K562 (cell line): ENCODE data around the gene SLC20A1. TPM values are rescaled to one million over a fixed set of nuclear protein-coding genes. Genes with fewer than 3 reads are reported as not detected.
A peak's percentile ranks its signal among the peaks of the same experiment; 100 is the strongest.

ENCODE experiments used
- ATAC-seq: fragments of 200-7000 bp; cut with Tn5 transposase; 3 replicates; pipeline ENCODE4 v1.9.1; 2020; ENCODE audit warnings: moderate library complexity
- BruUV-seq: library from RNA; stranded (reverse); fragments of 400-500 nt; replicated peaks from 2 replicates; lab custom pipeline; 2021; lab: Mats Ljungman, UMichigan
- CTCF ChIA-PET: fragments of 300-600 bp; formaldehyde crosslinking; extraction: SDS; loops from one replicate; lab custom pipeline; 2021; ENCODE audit warnings: low intra/inter-chr PET ratio; lab: Yijun Ruan, JAX
- POLR2A ChIA-PET: fragments of 300-600, 350-650 bp; sonication (Branson Sonifier 250); formaldehyde crosslinking; extraction: SDS; loops from one replicate; lab custom pipeline; 2021; ENCODE audit warnings: antibody characterized with exemption, inconsistent platforms; lab: Yijun Ruan, JAX
- DNase-seq, 4 experiments: peaks; one replicate each; pipeline versions ENCODE4 v3.0.0 to v3.0.0-alpha.2; 2011 to 2018; ENCODE audit warnings: low spot score in 3 of 4, mixed read lengths in 3 of 4; ENCODE audit errors: extremely low read depth in 1 of 4
- FAIRE-seq: peaks from 2 replicates; lab custom pipeline; 2011; peaks lifted over from hg19 to GRCh38; lab: Jason Lieb, UNC
- H2AFZ ChIP-seq: 2 replicates; pipeline ENCODE4 v1.6.0; 2011; ENCODE audit warnings: low read depth, low read length, control low read depth, inconsistent platforms
- H3K27ac ChIP-seq: fragments of 200-600 bp; 3 replicates; pipeline ENCODE4 v1.8.0; 2011; ENCODE audit warnings: low read depth, mild to moderate bottlenecking, control low read depth, inconsistent platforms, low read length, moderate library complexity, mixed read lengths; ENCODE audit errors: extremely low read depth
- H3K27me3 ChIP-seq, 2 experiments: fragments of 300-600 bp in 1 of 2; 2 replicates in 1 of 2; 3 replicates in 1 of 2; pipeline versions ENCODE4 v1.6.0 to v1.8.0; 2011; ENCODE audit warnings: inconsistent platforms in 2 of 2, low read length in 2 of 2, mild to moderate bottlenecking in 1 of 2, mixed read lengths in 1 of 2, moderate library complexity in 1 of 2; ENCODE audit not compliant: control insufficient read depth in 2 of 2, insufficient read depth in 2 of 2
- H3K36me3 ChIP-seq: fragments of 300-600 bp; 3 replicates; pipeline ENCODE4 v1.8.0; 2011; ENCODE audit warnings: mild to moderate bottlenecking, low read length, inconsistent platforms; ENCODE audit not compliant: control insufficient read depth, insufficient read depth
- H3K4me1 ChIP-seq, 2 experiments: fragments of 200-600 bp in 1 of 2; replicated peaks in 1 of 2; 2 replicates in 1 of 2; 3 replicates in 1 of 2; pipeline versions ENCODE4 v1.5.1 to v1.8.0; 2011; ENCODE audit warnings: inconsistent platforms in 2 of 2, low read length in 2 of 2, mild to moderate bottlenecking in 1 of 2, mixed read lengths in 1 of 2, moderate library complexity in 1 of 2; ENCODE audit not compliant: control insufficient read depth in 2 of 2, insufficient read depth in 2 of 2
- H3K4me2 ChIP-seq: 2 replicates; pipeline ENCODE4 v1.6.1; 2011; ENCODE audit warnings: low read length, control low read depth, inconsistent platforms, mixed read lengths; ENCODE audit not compliant: insufficient read depth
- H3K4me3 ChIP-seq: fragments of 200-600 bp; sonication (generic), shearing (Covaris generic); 2 replicates; pipeline ENCODE4 v1.5.1; 2016; ENCODE audit warnings: control low read depth, inconsistent platforms
- H3K79me2 ChIP-seq: fragments of 200-600 bp; 3 replicates; pipeline ENCODE4 v1.8.0; 2011; ENCODE audit warnings: low read length, inconsistent platforms; ENCODE audit not compliant: control insufficient read depth, insufficient read depth
- H3K9ac ChIP-seq, 2 experiments: 2 replicates each; pipeline versions ENCODE4 v1.6.0 to v1.6.1; 2011; ENCODE audit warnings: low read depth in 2 of 2, low read length in 2 of 2, control low read depth in 1 of 2, inconsistent platforms in 1 of 2, mild to moderate bottlenecking in 1 of 2, mixed read lengths in 1 of 2; ENCODE audit not compliant: insufficient read depth in 1 of 2
- H3K9me1 ChIP-seq: one replicate; pipeline ENCODE4 v1.6.0; 2011; ENCODE audit warnings: inconsistent platforms, mild to moderate bottlenecking, low read length, moderate library complexity; ENCODE audit not compliant: control insufficient read depth, insufficient read depth
- H3K9me3 ChIP-seq: replicated peaks from 2 replicates; pipeline ENCODE4 v1.5.1; 2011; ENCODE audit warnings: low read depth, low read length, inconsistent platforms; ENCODE audit not compliant: control insufficient read depth, insufficient read depth
- H4K20me1 ChIP-seq: replicated peaks from 2 replicates; pipeline ENCODE4 v1.6.1; 2011; ENCODE audit warnings: low read length, inconsistent platforms, mixed read lengths; ENCODE audit not compliant: control insufficient read depth, insufficient read depth
- ATF2 ChIP-seq: sonication (generic); formaldehyde crosslinking; IDR thresholded peaks from 2 replicates; pipeline ENCODE4 v1.8.1; 2022; ENCODE audit warnings: missing genetic modification reagents
- MLLT1 ChIP-seq, 2 experiments: fragments of 450-650 bp; IDR thresholded peaks; 2 replicates each; pipeline ENCODE4 v1.6.1; 2016
- RBM14 ChIP-seq: fragments of 200-400 bp; formaldehyde crosslinking; IDR thresholded peaks from 2 replicates; pipeline ENCODE4 v1.6.1; 2018; ENCODE audit warnings: low read depth, mild to moderate bottlenecking, low read length, moderate library complexity, borderline replicate concordance; ENCODE audit not compliant: insufficient read depth
- SRSF1 ChIP-seq: fragments of 200-400 bp; formaldehyde crosslinking; IDR thresholded peaks from 2 replicates; pipeline ENCODE4 v1.6.1; 2017; ENCODE audit warnings: mild to moderate bottlenecking, low read depth, low read length, moderate library complexity
- ZBTB5 ChIP-seq: fragments of 450-650 bp; IDR thresholded peaks from 2 replicates; pipeline ENCODE4 v1.6.1; 2017; ENCODE audit warnings: antibody characterized with exemption
- ZNF224 ChIP-seq: sonication (generic); formaldehyde crosslinking; IDR thresholded peaks from 2 replicates; pipeline ENCODE4 v1.8.0; 2022; ENCODE audit warnings: mild to moderate bottlenecking, missing genetic modification reagents
- ZNF318 ChIP-seq, 2 experiments: fragments of 450-650 bp; IDR thresholded peaks; 2 replicates each; pipeline ENCODE4 v1.6.1; 2016; ENCODE audit warnings: mild to moderate bottlenecking in 2 of 2, borderline replicate concordance in 1 of 2, low read depth in 1 of 2, moderate library complexity in 1 of 2
- ZNF76 ChIP-seq: fragments of 250-450 bp; sonication (Bioruptor Pico); IDR thresholded peaks from 2 replicates; pipeline ENCODE4 v1.4.0; 2020; ENCODE audit warnings: mild to moderate bottlenecking, moderate library complexity, borderline replicate concordance
- WGBS: fragments of 100-300 bp; shearing (Covaris generic); methylation state at CpG from one replicate; pipeline ENCODE4 v1.1.6; 2016; ENCODE audit warnings: low coverage, mixed read lengths; ENCODE audit not compliant: insufficient coverage; ENCODE audit errors: missing lambda C conversion rate; 5-methylcytosine and 5-hydroxymethylcytosine counted together
- in situ Hi-C: fragments of 300-500 bp; cut with MboI; formaldehyde crosslinking; loops from 4 replicates; pipeline ENCODE4 v1.15.0; 2018; ENCODE audit warnings: inconsistent platforms, mixed read lengths
- intact Hi-C: fragments of 100-400 bp; cut with micrococcal nuclease; formaldehyde crosslinking; loops from 2 replicates; pipeline ENCODE4 v1.14.2; 2022
- polyA plus RNA-seq, 8 experiments: library from polyadenylated mRNA; depleted of rRNA in 4 of 8; stranded (reverse) in 5 of 8; unstranded in 3 of 8; fragments of >200 nt; fragmentation: Nextera tagmentation in 2 of 8; fragmentation: Illumina TruSeq in 1 of 8; extraction: Ambion mirVana in 2 of 8; extraction: Trizol in 1 of 8; gene quantifications; 2 replicates each; pipeline versions ENCODE4 v1.2.1 to v1.2.3, GENCODE V29; 2011 to 2014; ENCODE audit warnings: inconsistent platforms in 1 of 8, missing spikeins in 1 of 8
- total RNA-seq, 7 experiments: library from RNA; depleted of rRNA in 6 of 7; stranded (reverse); fragments of >200 nt in 6 of 7; fragmentation: Illumina TruSeq in 2 of 7; extraction: Trizol in 2 of 7; gene quantifications; 2 replicates each; pipeline versions ENCODE4 v1.2.1 to v1.2.3, GENCODE V29; 2011 to 2021; ENCODE audit warnings: low replicate concordance in 1 of 7

SLC20A1 gene
- total and polyA plus RNA-seq, 9 of the 15 experiments (the other 6 are each of a cell fraction or from before 2014, with no cell fraction given), result 53.8 to 150 (median 74.7) TPM

GRCh38 chr2:112639936-112640335 lies 5.8 kb upstream of the SLC20A1 start:
- intact Hi-C loops, result no loop called here
- 37% methylated on average over 3 of the region's 3 CpGs for WGBS
- ATAC-seq, result no peak
- TF ChIP-seq ZNF224 (CRISPR knock-in tag), result no peak
- TF ChIP-seq ZNF318 (IDR thresholded peaks at IDR 0.05; ENCODE audit: borderline replicate concordance in 1 of 2, low read depth in 1 of 2), result no peak
- no peak for TF ChIP-seq RBM14
- no peak for TF ChIP-seq SRSF1
- no peak for TF ChIP-seq ATF2
- no peak for TF ChIP-seq MLLT1 (IDR thresholded peaks at IDR 0.05)
- no peak for TF ChIP-seq ZBTB5
- TF ChIP-seq ZNF76, result no peak

More at GRCh38 chr2:112639936-112640335, 5.8 kb upstream of the SLC20A1 start:
- Histone ChIP-seq H3K9me3 (no peaks in the 10 kb centered on the region), H3K36me3 (no peaks in the 10 kb centered on the region), H3K9me1 (no peaks in the 10 kb centered on the region), H3K4me1 (peaks cover 13 to 48% of the 10 kb centered on the region in 2 experiments; a peak in 4 of 5 replicates), H2AFZ (peak overlapping the region; percentile 40), H3K27ac (peak overlapping the region; percentile 72; the same call in 1 of the 3 replicates), H3K4me2 (no peak overlapping the region), H3K9ac (no peak overlapping the region; a peak in 1 of 4 replicates), H4K20me1 (no peaks in the 10 kb centered on the region), H3K4me3 (no peak overlapping the region), H3K79me2 (peaks cover 7% of the 10 kb centered on the region; the same call in 2 of the 3 replicates), H3K27me3 (no peaks in the 10 kb centered on the region)
- BruUV-seq, result no TSS peak
- FAIRE-seq (no peak), DNase-seq (no peak)
- CTCF ChIA-PET, result no interaction called here
- in situ Hi-C loops, result no loop called here
- POLR2A ChIA-PET, result interaction anchor here (9.6 kb wide), 1 partner anchor 8 kb away, joined by 84 read pairs; no protein-coding TSS in a partner anchor
